ENCODE measurements around the gene EPDR1.

DNA sequence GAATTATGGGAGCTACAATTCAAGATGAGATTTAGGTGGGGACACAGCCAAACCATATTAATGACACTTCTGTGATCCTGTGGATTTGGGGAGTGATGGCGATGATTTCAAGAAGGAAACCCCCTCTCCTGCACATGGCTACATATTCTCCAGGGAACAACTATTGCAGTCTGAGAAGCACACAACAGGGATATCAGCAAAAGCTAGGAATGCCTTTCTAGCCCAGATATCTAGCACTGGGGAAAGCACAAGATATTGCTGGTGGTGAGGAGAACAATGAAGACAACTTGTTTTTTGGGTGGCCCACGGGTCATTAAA lies 24.3 kb downstream of the EPDR1 start:
- TF ChIP-seq, protein P1, sequence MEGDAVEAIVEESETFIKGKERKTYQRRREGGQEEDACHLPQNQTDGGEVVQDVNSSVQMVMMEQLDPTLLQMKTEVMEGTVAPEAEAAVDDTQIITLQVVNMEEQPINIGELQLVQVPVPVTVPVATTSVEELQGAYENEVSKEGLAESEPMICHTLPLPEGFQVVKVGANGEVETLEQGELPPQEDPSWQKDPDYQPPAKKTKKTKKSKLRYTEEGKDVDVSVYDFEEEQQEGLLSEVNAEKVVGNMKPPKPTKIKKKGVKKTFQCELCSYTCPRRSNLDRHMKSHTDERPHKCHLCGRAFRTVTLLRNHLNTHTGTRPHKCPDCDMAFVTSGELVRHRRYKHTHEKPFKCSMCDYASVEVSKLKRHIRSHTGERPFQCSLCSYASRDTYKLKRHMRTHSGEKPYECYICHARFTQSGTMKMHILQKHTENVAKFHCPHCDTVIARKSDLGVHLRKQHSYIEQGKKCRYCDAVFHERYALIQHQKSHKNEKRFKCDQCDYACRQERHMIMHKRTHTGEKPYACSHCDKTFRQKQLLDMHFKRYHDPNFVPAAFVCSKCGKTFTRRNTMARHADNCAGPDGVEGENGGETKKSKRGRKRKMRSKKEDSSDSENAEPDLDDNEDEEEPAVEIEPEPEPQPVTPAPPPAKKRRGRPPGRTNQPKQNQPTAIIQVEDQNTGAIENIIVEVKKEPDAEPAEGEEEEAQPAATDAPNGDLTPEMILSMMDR (IDR thresholded peaks at IDR 0.05), result no peak
- TF ChIP-seq POLR2A (IDR thresholded peaks at IDR 0.05) (no peak), POLR2AphosphoS5 (IDR thresholded peaks at IDR 0.05) (no peak), EP300 (IDR thresholded peaks at IDR 0.05) (no peak)
